GM18517 (cell line): Measurements from ENCODE around the gene AIF1L.
"Not testable (repeated sequence)": the region's sequence is repeated elsewhere in the genome, so short reads cannot be mapped to it uniquely, and the experiment has no call there.

ENCODE experiments used
- ATAC-seq: cut with Tn5 transposase; IDR thresholded peaks from one replicate; pipeline ENCODE4 v1.9.1; 2021; ENCODE audit warnings: mild to moderate bottlenecking, moderate library complexity; ENCODE audit not compliant: unreplicated experiment

Gene AIF1L

GRCh38 chr9:131097948-131098278, 1.6 kb downstream of the AIF1L start:
- ATAC-seq = no peak

- ATAC-seq = no peak
These were observed 2.2 kb downstream of the AIF1L start for GRCh38 chr9:131098391-131099101.

GRCh38 chr9:131099102-131099606, 2.8 kb downstream of the AIF1L start:
- ATAC-seq = no peak

GRCh38 chr9:131099845-131100244, 3.5 kb downstream of the AIF1L start:
- ATAC-seq = not testable (repeated sequence)

- ATAC-seq = no peak
These were observed 4.1 kb downstream of the AIF1L start for GRCh38 chr9:131100445-131100844.

GRCh38 chr9:131101207-131101964, 5.1 kb downstream of the AIF1L start:
- no peak for ATAC-seq

GRCh38 chr9:131103024-131103423, 6.7 kb downstream of the AIF1L start:
- no peak for ATAC-seq

GRCh38 chr9:131103535-131103934, 7.2 kb downstream of the AIF1L start:
- ATAC-seq = no peak

- ATAC-seq = no peak
These were observed 7.8 kb downstream of the AIF1L start for GRCh38 chr9:131104016-131104740.

- no peak for ATAC-seq
These were observed 9.6 kb downstream of the AIF1L start for GRCh38 chr9:131105952-131106351.

GRCh38 chr9:131107760-131108159, 11.4 kb downstream of the AIF1L start:
- ATAC-seq = no peak

GRCh38 chr9:131111186-131111853, 15.0 kb downstream of the AIF1L start:
- ATAC-seq = no peak

GRCh38 chr9:131111854-131112311, 15.6 kb downstream of the AIF1L start:
- no peak for ATAC-seq

- no peak for ATAC-seq
These were observed 16.2 kb downstream of the AIF1L start for GRCh38 chr9:131112374-131113154.

GRCh38 chr9:131113655-131114054, 17.3 kb downstream of the AIF1L start:
- no peak for ATAC-seq

GRCh38 chr9:131114084-131114535, 17.8 kb downstream of the AIF1L start:
- ATAC-seq = no peak

GRCh38 chr9:131115360-131115742, 19.0 kb downstream of the AIF1L start:
- ATAC-seq = not testable (repeated sequence)

GRCh38 chr9:131116281-131117120, 20.2 kb downstream of the AIF1L start:
- no peak for ATAC-seq

GRCh38 chr9:131117121-131117761, 20.9 kb downstream of the AIF1L start:
- no peak for ATAC-seq
